Measurements from ENCODE around the gene KRT14. TPM values are rescaled to one million over a fixed set of nuclear protein-coding genes. Genes with fewer than 3 reads are reported as not detected.

The KRT14 gene
- total RNA-seq, 1 donor from 2014 or later: 1.0 TPM

- H3K4me3 Mint-ChIP-seq (ENCODE audit: unreplicated experiment): no peak overlapping the region
- FAIRE-seq (no peak), DNase-seq (ENCODE audit: low read depth) (no peak)
- peaks cover 4% of the 10 kb centered on the region for H3K36me3 Mint-ChIP-seq (ENCODE audit: low read depth, unreplicated experiment)
- H4K20me1 ChIP-seq (ENCODE audit: insufficient read depth, low read length): no peaks in the 10 kb centered on the region
- no peak overlapping the region for H3K4me2 ChIP-seq (ENCODE audit: low read length)
- H3K27ac Mint-ChIP-seq (ENCODE audit: unreplicated experiment): no peak overlapping the region
- no peak overlapping the region for H3K9ac ChIP-seq (ENCODE audit: low read length)
- peaks cover 18% of the 10 kb centered on the region for H3K27me3 ChIP-seq (ENCODE audit: insufficient read depth, low read length)
- no peak overlapping the region for H3K4me3 ChIP-seq (ENCODE audit: insufficient read depth, low read depth, low read length)
- H3K9me3 Mint-ChIP-seq (ENCODE audit: unreplicated experiment): peaks cover 2% of the 10 kb centered on the region
- H3K4me1 Mint-ChIP-seq (ENCODE audit: low read depth, unreplicated experiment): no peaks in the 10 kb centered on the region
- no peak overlapping the region for H2AFZ ChIP-seq (ENCODE audit: low read depth, low read length)
- no peaks in the 10 kb centered on the region for H3K9me3 ChIP-seq (ENCODE audit: insufficient read depth, low read depth, low read length)
- peaks cover 26% of the 10 kb centered on the region for H3K27me3 Mint-ChIP-seq (ENCODE audit: low read depth, unreplicated experiment)
- H3K79me2 ChIP-seq (ENCODE audit: insufficient read depth, low read length): no peaks in the 10 kb centered on the region
- no peak for TF ChIP-seq EZH2 (IDR thresholded peaks at IDR 0.05; ENCODE audit: insufficient read depth, low read length)
- no peak for TF ChIP-seq CTCF (IDR thresholded peaks at IDR 0.05; ENCODE audit: insufficient read depth, low read depth, low read length)
- H3K27ac ChIP-seq (ENCODE audit: low read depth, low read length): no peak overlapping the region
- H3K36me3 ChIP-seq (ENCODE audit: insufficient read depth, low read length): no peaks in the 10 kb centered on the region
- no peaks in the 10 kb centered on the region for H3K4me1 ChIP-seq (ENCODE audit: insufficient read depth, low read length)
Measured at GRCh38 chr17:41593306-41593981, 6.7 kb upstream of the KRT14 start.

GRCh38 chr17:41592601-41593305 lies 6.1 kb upstream of the KRT14 start:
- H3K27ac ChIP-seq (ENCODE audit: low read depth, low read length): no peak overlapping the region
- no peak overlapping the region for H3K9ac ChIP-seq (ENCODE audit: low read length)
- H3K27me3 ChIP-seq (ENCODE audit: insufficient read depth, low read length): peaks cover 18% of the 10 kb centered on the region
- peaks cover 2% of the 10 kb centered on the region for H3K9me3 Mint-ChIP-seq (ENCODE audit: unreplicated experiment)
- H3K9me3 ChIP-seq (ENCODE audit: insufficient read depth, low read depth, low read length): no peaks in the 10 kb centered on the region
- no peak overlapping the region for H2AFZ ChIP-seq (ENCODE audit: low read depth, low read length)
- no peaks in the 10 kb centered on the region for H3K79me2 ChIP-seq (ENCODE audit: insufficient read depth, low read length)
- peaks cover 4% of the 10 kb centered on the region for H3K36me3 Mint-ChIP-seq (ENCODE audit: low read depth, unreplicated experiment)
- no peaks in the 10 kb centered on the region for H4K20me1 ChIP-seq (ENCODE audit: insufficient read depth, low read length)
- DNase-seq (ENCODE audit: low read depth) (no peak), FAIRE-seq (no peak)
- no peak overlapping the region for H3K4me3 Mint-ChIP-seq (ENCODE audit: unreplicated experiment)
- no peaks in the 10 kb centered on the region for H3K36me3 ChIP-seq (ENCODE audit: insufficient read depth, low read length)
- no peak overlapping the region for H3K27ac Mint-ChIP-seq (ENCODE audit: unreplicated experiment)
- H3K4me2 ChIP-seq (ENCODE audit: low read length): no peak overlapping the region
- no peak overlapping the region for H3K4me3 ChIP-seq (ENCODE audit: insufficient read depth, low read depth, low read length)
- no peaks in the 10 kb centered on the region for H3K4me1 ChIP-seq (ENCODE audit: insufficient read depth, low read length)
- no peaks in the 10 kb centered on the region for H3K4me1 Mint-ChIP-seq (ENCODE audit: low read depth, unreplicated experiment)
- no peak for TF ChIP-seq EZH2 (IDR thresholded peaks at IDR 0.05; ENCODE audit: insufficient read depth, low read length)
- TF ChIP-seq CTCF (IDR thresholded peaks at IDR 0.05; ENCODE audit: insufficient read depth, low read depth, low read length): no peak
- H3K27me3 Mint-ChIP-seq (ENCODE audit: low read depth, unreplicated experiment): peaks cover 26% of the 10 kb centered on the region

GRCh38 chr17:41589301-41589700 lies 2.6 kb upstream of the KRT14 start:
- no peak overlapping the region for H3K9ac ChIP-seq (ENCODE audit: low read length)
- H3K36me3 ChIP-seq (ENCODE audit: insufficient read depth, low read length): no peaks in the 10 kb centered on the region
- H3K27me3 ChIP-seq (ENCODE audit: insufficient read depth, low read length): peaks cover 14% of the 10 kb centered on the region
- H4K20me1 ChIP-seq (ENCODE audit: insufficient read depth, low read length): no peaks in the 10 kb centered on the region
- H3K9me3 ChIP-seq (ENCODE audit: insufficient read depth, low read depth, low read length): no peaks in the 10 kb centered on the region
- peaks cover 26% of the 10 kb centered on the region for H3K27me3 Mint-ChIP-seq (ENCODE audit: low read depth, unreplicated experiment)
- peaks cover 4% of the 10 kb centered on the region for H3K36me3 Mint-ChIP-seq (ENCODE audit: low read depth, unreplicated experiment)
- H3K4me1 ChIP-seq (ENCODE audit: insufficient read depth, low read length): no peaks in the 10 kb centered on the region
- H3K9me3 Mint-ChIP-seq (ENCODE audit: unreplicated experiment): peaks cover 2% of the 10 kb centered on the region
- FAIRE-seq (no peak), DNase-seq (ENCODE audit: low read depth) (no peak)
- H3K79me2 ChIP-seq (ENCODE audit: insufficient read depth, low read length): no peaks in the 10 kb centered on the region
- H3K4me3 Mint-ChIP-seq (ENCODE audit: unreplicated experiment): no peak overlapping the region
- TF ChIP-seq EZH2 (IDR thresholded peaks at IDR 0.05; ENCODE audit: insufficient read depth, low read length): no peak
- TF ChIP-seq CTCF (IDR thresholded peaks at IDR 0.05; ENCODE audit: insufficient read depth, low read depth, low read length): no peak
- no peak overlapping the region for H3K27ac Mint-ChIP-seq (ENCODE audit: unreplicated experiment)
- H3K4me1 Mint-ChIP-seq (ENCODE audit: low read depth, unreplicated experiment): no peaks in the 10 kb centered on the region
- no peak overlapping the region for H3K27ac ChIP-seq (ENCODE audit: low read depth, low read length)
- H3K4me3 ChIP-seq (ENCODE audit: insufficient read depth, low read depth, low read length): no peak overlapping the region
- H3K4me2 ChIP-seq (ENCODE audit: low read length): no peak overlapping the region
- H2AFZ ChIP-seq (ENCODE audit: low read depth, low read length): no peak overlapping the region

Data from astrocyte (in vitro differentiated cells and primary cell).